H7 (cell line): ENCODE results near the gene RCL1. TPM values are rescaled to one million over a fixed set of nuclear protein-coding genes. Genes with fewer than 3 reads are reported as not detected.
A peak's percentile ranks its signal among the peaks of the same experiment; 100 is the strongest.

Source experiments
- DNase-seq: peaks from one replicate; pipeline ENCODE4 v3.0.0; 2012
- H3K27me3 ChIP-seq: 2 replicates; pipeline ENCODE4 v1.6.0; 2011; ENCODE audit warnings: mild to moderate bottlenecking, low read length; ENCODE audit not compliant: control insufficient read depth, insufficient read depth
- H3K36me3 ChIP-seq: replicated peaks from 2 replicates; pipeline ENCODE4 v1.5.1; 2011; ENCODE audit warnings: low read length; ENCODE audit not compliant: control insufficient read depth, insufficient read depth
- H3K4me3 ChIP-seq: 2 replicates; pipeline ENCODE4 v1.5.1; 2011; ENCODE audit warnings: low read depth, mild to moderate bottlenecking, control low read depth, low read length, moderate library complexity; ENCODE audit not compliant: insufficient read depth
- total RNA-seq: library from RNA; depleted of rRNA; stranded (reverse); fragments of >200 nt; shearing (Covaris generic); gene quantifications from 2 replicates; pipeline ENCODE4 v1.2.3, GENCODE V29; 2014

RCL1 gene
- total RNA-seq, 1 experiment from 2014 or later: 16.6 TPM

GRCh38 chr9:4814913-4815312, 22.2 kb downstream of the RCL1 start:
- H3K36me3 ChIP-seq: no peaks in the 10 kb centered on the region
- no peak for DNase-seq
- H3K27me3 ChIP-seq: no peaks in the 10 kb centered on the region
- H3K4me3 ChIP-seq: no peak overlapping the region

DNA sequence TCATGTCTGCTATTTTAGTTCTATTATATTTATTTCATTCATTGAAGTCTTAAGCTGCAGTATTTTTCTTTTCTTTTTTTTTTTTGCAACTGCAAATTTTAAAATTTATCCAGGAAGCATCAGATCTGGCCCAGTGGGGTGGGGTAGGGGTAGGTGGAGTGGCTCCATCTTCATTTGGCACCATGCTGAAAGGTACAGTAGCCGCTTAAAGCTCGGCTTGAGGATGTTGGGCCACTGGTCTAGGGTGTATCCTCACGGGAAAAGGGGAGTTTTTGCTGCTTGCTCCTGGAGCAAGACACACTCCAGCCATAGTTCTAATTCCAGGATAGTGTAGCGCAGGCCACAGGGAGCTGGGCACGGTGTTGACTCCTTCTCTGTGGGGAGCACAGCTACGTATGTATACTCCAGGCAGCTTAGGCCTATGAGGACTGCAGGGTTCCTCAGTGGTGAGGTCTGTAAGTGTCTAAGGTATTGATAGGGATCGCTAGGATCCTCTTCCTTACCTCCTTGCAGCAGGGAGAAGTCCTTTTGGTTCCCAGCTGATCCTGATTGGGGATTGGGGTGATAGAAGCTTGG, 22.7 kb downstream of the RCL1 start:
- no peaks in the 10 kb centered on the region for H3K27me3 ChIP-seq
- H3K4me3 ChIP-seq: no peak overlapping the region
- DNase-seq: peak; percentile 34
- H3K36me3 ChIP-seq: no peaks in the 10 kb centered on the region

DNA sequence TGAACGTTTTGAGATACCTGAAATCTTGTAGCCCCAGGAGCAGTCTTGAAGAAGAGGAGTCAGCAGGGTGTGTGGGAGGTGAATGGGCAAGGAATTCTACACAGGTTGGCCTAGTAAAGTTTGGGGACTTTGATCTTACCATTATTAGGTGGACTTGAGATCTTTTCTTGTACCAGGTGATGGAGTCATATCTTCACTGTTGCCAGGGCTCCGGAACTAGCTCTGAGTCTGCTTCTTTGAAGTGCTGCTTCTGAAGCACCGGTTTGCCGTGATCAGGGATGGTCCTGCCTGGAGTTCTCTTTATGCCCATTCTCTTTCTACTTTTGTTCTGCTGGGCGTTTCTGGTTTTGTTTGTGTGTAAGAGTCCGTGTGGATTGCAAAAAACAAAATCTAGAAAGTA, 27.4 kb downstream of the RCL1 start:
- Histone ChIP-seq H3K27me3 (no peaks in the 10 kb centered on the region), H3K36me3 (no peaks in the 10 kb centered on the region), H3K4me3 (no peak overlapping the region)
- no peak for DNase-seq

DNA sequence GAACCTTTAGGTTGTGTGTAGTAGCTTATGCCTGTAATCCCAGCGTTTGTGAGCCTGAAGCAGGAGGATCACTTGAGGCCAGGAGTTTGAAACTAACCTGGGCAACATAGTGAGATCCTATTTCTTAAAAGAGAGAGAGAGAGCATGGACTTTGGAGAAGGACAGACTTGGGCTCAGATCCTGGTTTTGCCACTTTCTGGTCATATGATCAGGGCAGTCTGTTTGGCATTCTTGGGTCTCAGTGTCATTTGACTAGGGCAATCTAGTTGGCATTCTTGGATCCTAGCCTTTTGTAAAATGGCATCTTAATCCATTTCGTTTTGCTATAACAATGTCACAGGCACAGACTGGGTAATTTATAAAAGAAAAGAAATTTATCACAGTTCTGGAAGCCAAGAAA, 28.4 kb downstream of the RCL1 start:
- no peaks in the 10 kb centered on the region for H3K27me3 ChIP-seq
- H3K4me3 ChIP-seq: no peak overlapping the region
- no peak for DNase-seq
- no peaks in the 10 kb centered on the region for H3K36me3 ChIP-seq

- Histone ChIP-seq H3K36me3 (no peaks in the 10 kb centered on the region; the same call in 1 of the 2 replicates), H3K4me3 (no peak overlapping the region), H3K27me3 (no peaks in the 10 kb centered on the region)
- no peak for DNase-seq
These were observed 29.3 kb downstream of the RCL1 start for GRCh38 chr9:4822057-4822456.

DNA sequence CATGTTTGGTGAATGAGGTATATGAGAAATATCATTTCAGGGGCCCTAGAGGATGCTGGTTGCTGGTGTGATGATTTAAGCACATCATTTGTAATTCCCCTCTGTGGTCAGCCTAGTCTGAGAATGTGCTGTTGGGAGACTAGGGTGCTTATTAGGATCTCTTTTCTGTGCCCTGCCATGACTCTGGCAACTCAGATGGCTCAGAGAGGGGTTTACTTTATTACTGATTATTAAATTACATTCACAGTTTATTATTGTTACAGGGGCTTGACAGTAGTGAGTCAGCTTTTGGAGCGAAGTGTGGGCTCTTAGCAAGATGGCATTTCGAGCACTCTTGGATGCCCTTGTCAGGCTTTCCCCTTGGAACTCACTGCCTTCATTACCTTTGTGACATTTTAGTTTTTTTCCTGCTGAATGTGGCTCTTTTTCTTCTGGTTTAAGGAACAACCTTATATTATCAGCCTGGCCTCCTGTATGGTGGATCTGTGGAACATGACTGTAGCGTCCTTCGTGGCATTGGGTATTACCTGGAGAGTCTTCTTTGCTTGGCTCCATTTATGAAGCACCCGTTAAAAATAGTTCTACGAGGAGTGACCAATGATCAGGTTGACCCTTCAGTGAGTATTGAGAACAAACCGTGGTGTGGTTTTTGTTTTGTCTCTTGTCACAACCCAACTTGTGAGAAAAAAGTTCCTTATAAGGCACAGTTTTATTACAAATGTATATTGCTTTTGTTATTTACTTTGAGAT, 33.8 kb downstream of the RCL1 start:
- no peaks in the 10 kb centered on the region for H3K27me3 ChIP-seq
- DNase-seq: no peak
- no peak overlapping the region for H3K4me3 ChIP-seq

DNA sequence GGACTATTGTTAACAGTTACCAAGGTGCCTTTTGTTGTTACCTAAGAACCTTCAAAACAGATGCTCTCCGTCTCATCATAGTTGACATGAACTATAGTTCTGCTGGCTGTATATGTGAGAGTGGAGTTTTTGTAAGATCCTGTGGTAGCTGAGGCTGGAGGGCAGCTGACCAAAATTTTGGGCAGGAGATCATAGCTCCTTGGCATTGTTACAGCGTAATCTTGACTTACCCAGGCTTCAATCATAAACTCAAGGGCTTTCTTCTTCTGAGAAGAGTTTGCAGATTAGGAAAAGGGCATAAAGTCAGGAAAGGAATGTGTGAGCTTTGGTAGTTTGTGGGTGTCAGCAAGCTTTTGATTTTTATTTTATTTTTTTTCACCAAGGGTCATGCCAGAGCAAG, 34.5 kb downstream of the RCL1 start:
- H3K4me3 ChIP-seq: no peak overlapping the region
- H3K27me3 ChIP-seq: no peaks in the 10 kb centered on the region
- DNase-seq: no peak
- no peaks in the 10 kb centered on the region; the same call in none of the 2 replicates for H3K36me3 ChIP-seq

More for the DNA sequence above, 33.8 kb downstream of the RCL1 start:
- H3K36me3 ChIP-seq: no peaks in the 10 kb centered on the region; the same call in 1 of the 2 replicates

GRCh38 chr9:4828761-4829160, 36.0 kb downstream of the RCL1 start:
- H3K36me3 ChIP-seq: no peaks in the 10 kb centered on the region; the same call in none of the 2 replicates
- no peak overlapping the region for H3K4me3 ChIP-seq
- DNase-seq: no peak
- H3K27me3 ChIP-seq: no peaks in the 10 kb centered on the region

DNA sequence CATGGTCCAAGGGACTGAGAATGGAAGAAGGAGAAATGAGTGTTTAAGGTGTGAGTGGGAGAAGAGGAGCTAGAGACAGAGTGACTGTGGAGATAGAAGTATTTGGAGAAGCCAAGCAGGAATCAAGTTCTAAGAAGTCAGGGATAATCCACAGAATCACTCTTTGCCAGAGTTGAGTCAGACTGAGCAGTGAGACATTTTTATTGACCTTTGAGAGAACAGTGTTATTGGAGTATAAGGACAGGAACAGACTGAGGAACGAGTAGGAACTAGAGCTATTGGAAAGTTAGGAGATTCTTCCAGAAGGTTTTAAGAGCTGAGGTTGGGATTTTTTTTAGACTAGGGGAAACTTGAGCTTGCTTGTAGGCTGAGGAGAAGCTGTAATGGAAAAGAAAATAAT, 37.2 kb downstream of the RCL1 start:
- no peak for DNase-seq
- no peaks in the 10 kb centered on the region for H3K27me3 ChIP-seq
- no peak overlapping the region for H3K4me3 ChIP-seq
- H3K36me3 ChIP-seq: no peaks in the 10 kb centered on the region; the same call in none of the 2 replicates

DNA sequence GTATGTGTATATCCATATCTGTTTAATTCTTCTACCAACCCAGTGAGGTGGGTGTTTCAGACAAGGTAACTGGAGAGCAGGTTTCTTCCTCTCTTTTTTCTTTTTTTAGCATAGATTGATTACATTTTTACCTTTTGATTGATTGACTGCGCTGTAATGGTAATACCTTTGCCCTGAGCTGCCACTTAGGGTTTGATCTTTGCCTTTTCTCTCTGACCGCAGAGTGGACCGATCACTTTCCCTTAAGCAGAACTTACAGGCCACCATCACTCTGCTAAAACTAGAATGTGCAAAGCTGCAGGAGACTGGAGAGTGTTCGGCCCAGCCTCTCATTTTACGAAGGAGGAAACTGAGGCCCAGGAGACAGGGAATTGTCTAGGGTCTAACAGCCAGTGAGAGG, 38.0 kb downstream of the RCL1 start:
- no peaks in the 10 kb centered on the region; the same call in none of the 2 replicates for H3K36me3 ChIP-seq
- H3K4me3 ChIP-seq: no peak overlapping the region
- DNase-seq: no peak
- no peaks in the 10 kb centered on the region for H3K27me3 ChIP-seq

GRCh38 chr9:4831119-4831518, 38.4 kb downstream of the RCL1 start:
- Histone ChIP-seq H3K36me3 (no peaks in the 10 kb centered on the region; the same call in none of the 2 replicates), H3K4me3 (no peak overlapping the region), H3K27me3 (no peaks in the 10 kb centered on the region)
- no peak for DNase-seq

DNA sequence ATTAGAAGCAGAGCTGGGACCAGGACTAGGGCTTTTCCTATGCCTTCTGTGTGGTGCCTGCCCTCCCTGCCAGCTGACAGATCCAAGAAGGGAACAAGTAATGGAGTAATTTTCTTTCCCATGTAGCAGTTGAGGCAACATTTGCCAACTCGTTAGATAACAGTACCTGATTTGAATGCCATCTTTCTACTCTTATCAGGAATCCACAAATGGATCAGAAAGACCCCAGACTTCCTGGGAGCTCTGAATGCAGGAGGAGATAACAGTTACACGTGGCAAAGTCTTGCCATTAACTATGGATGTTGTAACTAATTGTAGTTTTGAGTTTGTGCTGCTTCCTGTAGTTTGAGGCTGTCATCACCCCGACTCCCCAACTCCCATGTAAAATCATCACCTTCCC, 39.2 kb downstream of the RCL1 start:
- no peak overlapping the region for H3K4me3 ChIP-seq
- no peaks in the 10 kb centered on the region for H3K27me3 ChIP-seq
- H3K36me3 ChIP-seq: no peaks in the 10 kb centered on the region; the same call in none of the 2 replicates
- no peak for DNase-seq

DNA sequence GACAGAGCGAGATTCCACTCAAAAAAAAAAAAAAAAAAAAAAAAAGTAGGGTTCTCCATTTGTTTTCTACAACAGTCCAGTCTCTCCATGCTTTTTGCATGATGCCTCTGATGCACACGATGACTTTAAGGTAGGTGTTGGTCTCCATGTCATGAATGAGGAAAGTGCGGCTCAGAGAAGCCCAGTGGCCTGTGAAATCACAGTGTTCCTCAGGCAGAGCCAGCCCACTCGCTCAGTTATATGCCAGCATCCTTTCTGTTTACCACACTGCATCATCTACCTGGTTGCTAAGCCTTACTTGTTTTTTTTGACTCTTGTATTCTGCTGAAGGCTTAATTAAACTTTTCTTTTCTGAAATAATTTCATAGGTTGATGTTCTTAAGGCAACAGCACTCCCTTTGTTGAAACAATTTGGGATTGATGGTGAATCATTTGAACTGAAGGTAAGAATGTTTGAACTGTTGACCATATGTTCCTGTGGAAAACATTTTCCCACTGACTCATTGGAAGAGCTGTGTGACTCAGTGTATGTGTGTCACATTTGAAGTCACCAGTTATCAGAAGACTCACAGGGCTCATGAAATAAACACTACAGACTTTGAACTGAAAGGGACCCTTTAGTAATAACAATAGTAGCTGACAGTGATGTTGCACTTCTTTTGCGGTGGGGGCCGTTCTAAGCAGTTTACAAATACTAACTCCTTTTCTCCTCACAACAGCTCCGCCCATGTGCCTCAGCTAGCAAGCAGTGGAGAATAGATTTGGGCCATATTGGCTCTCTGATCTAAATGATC, 40.2 kb downstream of the RCL1 start:
- no peaks in the 10 kb centered on the region; the same call in none of the 2 replicates for H3K36me3 ChIP-seq
- no peaks in the 10 kb centered on the region for H3K27me3 ChIP-seq
- H3K4me3 ChIP-seq: no peak overlapping the region
- DNase-seq: no peak

- no peaks in the 10 kb centered on the region; the same call in none of the 2 replicates for H3K36me3 ChIP-seq
- no peak overlapping the region for H3K4me3 ChIP-seq
- H3K27me3 ChIP-seq: no peaks in the 10 kb centered on the region
- DNase-seq: no peak
These were observed 41.2 kb downstream of the RCL1 start for GRCh38 chr9:4833781-4834560.
